ENCODE data around the gene BACH2.

BACH2 gene

DNA sequence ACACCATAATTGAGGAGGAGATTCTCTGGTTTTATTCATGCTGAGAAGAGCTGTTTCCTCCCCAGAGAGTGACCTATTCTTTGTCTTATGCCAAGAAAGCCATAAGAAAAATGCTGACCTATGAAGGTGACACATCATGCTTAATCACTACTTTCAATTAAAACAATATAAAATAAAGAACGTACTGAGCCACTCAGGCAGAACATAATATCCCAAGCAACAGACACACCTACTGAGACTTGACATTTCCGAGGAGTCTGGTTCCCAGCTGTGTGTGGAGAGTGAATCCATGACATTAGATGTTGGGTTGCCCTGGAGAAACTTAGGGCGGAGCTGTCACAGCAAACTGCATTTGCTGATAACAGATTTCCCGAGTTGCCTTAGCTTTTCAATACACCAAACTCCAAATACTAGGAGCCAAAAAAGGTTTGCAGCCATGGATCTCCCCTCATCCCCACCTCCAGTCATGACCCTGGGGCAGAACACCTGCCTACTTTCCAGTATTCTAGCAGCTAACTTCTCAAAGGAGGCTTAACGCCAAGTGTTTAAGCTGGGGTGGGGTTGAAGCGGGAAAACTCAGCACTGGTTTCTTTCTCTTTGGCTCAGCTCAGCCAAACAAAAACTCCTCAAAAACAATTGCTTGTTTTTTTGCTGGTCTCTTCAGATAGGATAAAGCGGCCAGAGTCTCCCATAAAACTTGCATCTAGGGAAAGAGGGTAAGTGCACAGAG is 92.2 kb downstream of the BACH2 start:
- FAIRE-seq = no peak

- FAIRE-seq = no peak
Observed at GRCh38 chr6:90203672-90204071, 93.0 kb downstream of the BACH2 start.

DNA sequence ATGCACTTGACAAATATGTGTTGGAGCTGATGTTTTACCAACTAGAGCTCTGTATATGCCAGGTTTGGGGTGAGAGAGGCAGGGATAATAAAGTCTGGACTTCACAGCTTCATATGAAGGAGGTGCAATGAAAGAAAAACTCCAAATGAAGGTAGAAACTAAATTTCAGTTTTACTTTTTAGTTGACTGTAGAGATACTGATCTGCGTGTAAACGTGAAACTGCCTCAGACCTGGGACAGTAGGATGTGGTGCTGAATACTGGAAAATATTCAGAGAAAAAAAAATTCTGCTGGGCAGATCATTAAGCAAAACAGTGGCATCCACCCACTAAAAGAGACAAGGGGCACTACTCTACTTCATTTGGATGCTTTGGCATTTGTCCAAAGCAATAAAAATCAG is 94.5 kb downstream of the BACH2 start:
- no peak for FAIRE-seq

GRCh38 chr6:90199900-90200299 is 96.7 kb downstream of the BACH2 start:
- FAIRE-seq = no peak

- FAIRE-seq = no peak
Observed at GRCh38 chr6:90198758-90199425, 97.8 kb downstream of the BACH2 start.

DNA sequence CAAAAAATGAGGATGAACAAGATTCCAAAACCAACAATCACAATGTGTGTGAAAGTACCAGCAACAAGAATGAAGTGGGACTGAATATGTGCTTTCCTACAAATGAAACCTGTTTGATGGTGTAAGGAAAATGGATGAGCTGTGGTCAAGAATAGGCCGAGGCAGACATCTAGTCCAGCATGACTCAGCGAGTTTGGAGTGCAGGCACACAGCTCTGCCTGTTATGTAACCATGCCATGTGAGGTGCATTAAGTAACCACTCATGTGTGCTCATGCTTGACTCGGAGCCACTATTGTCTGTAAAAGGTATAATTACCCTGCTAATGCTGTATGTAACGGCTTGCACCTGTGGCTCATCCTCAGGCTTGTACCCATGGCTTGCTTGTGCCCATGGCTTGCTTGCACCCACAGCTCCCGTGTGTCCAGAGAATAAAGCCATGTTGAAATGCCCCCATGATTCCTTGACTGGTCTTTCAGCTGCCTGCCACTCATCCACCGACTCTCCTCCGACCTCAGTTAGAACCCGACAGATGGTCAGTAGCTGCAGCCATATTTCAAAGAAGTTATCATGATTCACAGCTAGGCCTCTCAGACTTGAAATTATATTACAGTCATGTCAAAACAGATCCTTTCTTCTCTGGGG is 98.7 kb downstream of the BACH2 start:
- no peak for FAIRE-seq

- FAIRE-seq = no peak
Observed at GRCh38 chr6:90195094-90195829, 101.4 kb downstream of the BACH2 start.

GRCh38 chr6:90194371-90194841 is 102.2 kb downstream of the BACH2 start:
- FAIRE-seq = no peak

DNA sequence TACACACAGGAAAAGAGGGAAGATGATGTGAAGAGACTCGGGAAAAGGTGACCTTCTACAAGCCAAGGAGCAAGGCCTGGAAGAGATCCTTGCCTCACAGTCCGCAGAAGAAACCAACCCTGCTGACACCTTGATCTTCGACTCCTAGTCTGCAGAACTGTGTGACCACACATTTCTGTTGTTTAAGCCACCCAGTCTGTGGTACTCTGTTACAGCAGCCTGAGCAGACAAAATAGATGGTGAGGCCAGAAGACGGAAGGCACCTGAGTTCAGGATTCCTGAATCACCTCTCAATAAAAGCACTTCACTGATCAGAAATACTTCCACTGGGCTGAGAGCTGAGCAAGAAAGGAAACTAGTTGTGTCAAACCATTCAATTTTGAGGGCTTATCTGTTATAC is 103.3 kb downstream of the BACH2 start:
- no peak for FAIRE-seq

DNA sequence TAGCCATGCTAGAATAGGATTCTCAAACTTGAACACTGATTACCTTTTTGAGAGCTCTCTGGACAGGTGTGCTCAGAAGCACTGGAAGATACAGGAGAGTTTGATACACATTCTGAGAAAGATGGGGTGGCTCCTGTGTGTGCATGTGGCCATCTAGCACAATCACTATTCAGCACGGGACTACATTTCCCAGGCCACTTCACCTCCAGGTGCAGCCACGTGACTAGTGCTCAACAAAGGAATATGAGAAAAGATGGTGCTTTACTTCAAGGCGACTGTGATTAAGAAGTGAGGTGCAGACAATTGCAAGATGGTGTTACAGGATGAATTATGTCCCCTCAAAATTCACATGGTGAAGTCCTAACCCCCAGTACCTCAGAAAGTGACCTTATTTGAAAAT is 103.8 kb downstream of the BACH2 start:
- FAIRE-seq = no peak

DNA sequence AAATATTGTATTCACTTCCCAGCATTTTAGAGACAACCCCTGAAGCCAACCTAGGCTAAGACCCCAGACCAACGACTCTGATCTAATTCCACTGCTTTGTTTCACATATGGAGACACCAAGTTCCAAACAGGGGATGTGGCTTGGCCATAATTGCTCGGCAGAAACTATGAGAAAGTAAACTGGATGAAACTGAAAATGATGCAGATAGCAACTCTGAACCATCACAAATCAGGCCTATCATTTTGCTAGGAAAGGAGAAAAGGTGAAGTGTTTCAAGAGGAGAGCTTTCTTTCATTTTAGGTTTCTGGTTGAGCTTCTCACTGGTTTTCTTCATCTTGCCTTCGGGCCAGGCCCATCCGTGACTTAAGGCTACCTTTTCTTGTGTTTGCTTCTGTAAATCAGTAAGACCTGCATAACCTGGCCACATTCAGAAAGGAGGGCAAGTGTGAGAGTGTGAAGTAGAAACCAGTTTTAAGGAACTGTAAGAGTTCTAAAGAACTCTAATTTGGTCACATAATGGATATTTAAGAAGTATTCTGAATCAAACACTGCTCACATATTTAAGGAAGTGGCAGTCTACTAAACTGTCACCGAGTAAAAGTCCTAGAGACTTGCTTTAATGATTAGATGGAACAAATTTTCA is 105.8 kb downstream of the BACH2 start:
- no peak for FAIRE-seq

DNA sequence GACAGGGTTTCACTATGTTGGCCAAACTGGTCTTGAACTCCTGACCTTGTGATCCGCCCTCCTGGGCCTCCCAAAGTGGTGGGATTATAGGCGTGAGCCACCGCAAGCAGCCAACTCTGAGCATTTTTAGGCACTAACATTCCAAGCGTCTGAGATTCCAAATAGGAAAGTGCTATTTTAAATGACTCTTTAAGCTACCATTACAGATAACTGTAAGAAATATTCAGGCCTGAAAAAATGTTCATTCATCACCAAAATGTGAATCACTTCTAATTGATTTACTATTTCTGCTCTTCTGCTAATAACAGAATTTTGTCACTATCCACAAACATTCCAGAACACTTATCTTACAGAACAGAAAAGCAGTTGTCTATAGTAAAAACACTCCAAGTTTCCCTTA is 106.5 kb downstream of the BACH2 start:
- FAIRE-seq = no peak

- no peak for FAIRE-seq
Observed at GRCh38 chr6:90187437-90188121, 109.1 kb downstream of the BACH2 start.

DNA sequence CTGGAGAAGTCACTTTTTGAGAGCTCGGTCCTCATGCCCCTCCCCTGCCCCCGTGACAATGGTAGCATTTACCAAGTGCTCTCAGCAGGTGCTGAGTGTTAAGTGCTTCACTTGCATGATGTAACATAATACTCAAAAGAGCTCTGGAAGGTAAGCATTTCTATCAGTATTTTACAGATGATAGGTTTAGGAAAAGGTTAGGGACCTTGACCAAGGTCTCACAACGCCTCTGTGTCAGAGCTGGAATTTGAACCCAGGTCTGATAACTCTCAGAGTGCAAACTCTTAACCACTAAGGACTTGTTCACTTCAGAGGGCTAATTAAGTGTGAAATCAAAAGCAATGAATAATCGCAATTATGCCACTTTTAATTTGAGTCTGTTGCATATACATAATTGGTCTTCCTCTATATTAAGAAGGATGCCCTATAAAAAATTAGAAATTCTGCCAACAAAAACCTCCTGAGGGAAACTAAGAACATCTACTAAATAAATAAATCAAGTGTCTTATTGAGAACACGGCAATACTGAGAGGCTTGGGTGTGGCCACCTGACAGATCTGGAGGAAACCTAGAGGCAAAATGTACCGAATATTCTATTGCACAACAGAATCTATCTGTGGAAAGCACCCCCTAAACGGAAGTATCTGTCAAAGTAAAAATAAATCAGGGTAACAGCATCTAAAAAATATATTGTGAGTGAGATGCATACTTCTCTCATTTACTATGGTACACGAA is 109.8 kb downstream of the BACH2 start:
- peak; percentile 41 for FAIRE-seq

GRCh38 chr6:90186026-90186425 is 110.6 kb downstream of the BACH2 start:
- FAIRE-seq = no peak

DNA sequence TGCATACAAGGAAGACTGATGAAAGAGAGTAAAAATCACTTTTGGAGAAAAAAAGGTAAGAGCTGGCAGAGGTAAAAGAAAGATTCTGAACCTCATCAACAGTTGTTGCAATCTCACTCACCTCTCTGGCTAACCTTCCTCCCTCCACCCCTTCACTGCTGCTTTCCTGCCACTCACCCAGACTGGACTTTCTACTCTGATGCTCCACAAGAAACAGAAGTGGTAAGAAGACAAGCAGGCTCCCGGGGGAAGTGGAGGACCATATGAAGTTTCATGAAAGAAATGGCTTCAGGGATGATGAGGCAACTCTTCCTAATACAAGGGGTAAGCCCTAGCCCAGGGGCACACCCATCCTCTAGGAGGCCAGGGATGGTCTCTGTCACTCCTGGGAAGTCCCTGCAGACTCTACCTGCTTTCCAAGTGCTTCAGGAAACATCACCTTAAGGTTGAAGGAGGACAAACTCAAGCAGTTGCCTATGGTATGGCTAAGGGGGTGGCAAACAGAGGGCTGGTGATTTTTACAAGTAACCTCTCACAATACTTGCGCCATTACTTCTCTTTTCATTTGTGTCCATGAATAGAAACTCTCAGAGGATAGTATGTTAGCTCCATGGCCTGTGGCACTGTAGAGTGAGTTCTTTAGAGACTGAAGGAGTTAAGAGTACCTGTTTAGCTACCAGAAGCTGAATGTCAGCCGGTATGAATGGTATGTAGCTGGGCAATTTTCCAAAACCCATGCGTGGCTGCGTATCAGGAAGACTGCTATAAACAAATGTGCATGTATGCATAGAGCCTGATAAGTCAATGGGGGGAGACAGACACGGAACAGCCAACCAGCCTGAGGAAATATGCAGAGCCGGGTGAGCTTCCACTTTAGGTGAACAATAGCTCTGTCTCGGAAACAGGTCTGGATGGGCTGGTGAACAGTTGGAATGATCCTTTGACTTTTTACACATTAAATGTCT is 112.0 kb downstream of the BACH2 start:
- FAIRE-seq = no peak

GRCh38 chr6:90183587-90184333 is 112.9 kb downstream of the BACH2 start:
- no peak for FAIRE-seq

GRCh38 chr6:90180526-90180925 is 116.1 kb downstream of the BACH2 start:
- FAIRE-seq = no peak
